Tibial nerve (tissue), 4 donors: ENCODE results near the gene SLC25A21.

Experiments
- EP300 ChIP-seq, 2 donors: sonication (generic); formaldehyde crosslinking; IDR thresholded peaks; one replicate each; pipeline ENCODE4 v1.6.1; 2017; ENCODE audit warnings: antibody characterized with exemption in 2 of 2, mild to moderate bottlenecking in 1 of 2
- TF ChIP-seq, protein P1 (sequence below), 5 experiments: fragments of 200-600 bp in 3 of 5; fragments of 450-650 bp in 2 of 5; sonication (generic) in 3 of 5; IDR thresholded peaks; one replicate each; pipeline ENCODE4 v1.5.1; 2016 to 2019; ENCODE audit warnings: antibody characterized with exemption in 5 of 5, mild to moderate bottlenecking in 3 of 5, moderate library complexity in 2 of 5

DNA sequence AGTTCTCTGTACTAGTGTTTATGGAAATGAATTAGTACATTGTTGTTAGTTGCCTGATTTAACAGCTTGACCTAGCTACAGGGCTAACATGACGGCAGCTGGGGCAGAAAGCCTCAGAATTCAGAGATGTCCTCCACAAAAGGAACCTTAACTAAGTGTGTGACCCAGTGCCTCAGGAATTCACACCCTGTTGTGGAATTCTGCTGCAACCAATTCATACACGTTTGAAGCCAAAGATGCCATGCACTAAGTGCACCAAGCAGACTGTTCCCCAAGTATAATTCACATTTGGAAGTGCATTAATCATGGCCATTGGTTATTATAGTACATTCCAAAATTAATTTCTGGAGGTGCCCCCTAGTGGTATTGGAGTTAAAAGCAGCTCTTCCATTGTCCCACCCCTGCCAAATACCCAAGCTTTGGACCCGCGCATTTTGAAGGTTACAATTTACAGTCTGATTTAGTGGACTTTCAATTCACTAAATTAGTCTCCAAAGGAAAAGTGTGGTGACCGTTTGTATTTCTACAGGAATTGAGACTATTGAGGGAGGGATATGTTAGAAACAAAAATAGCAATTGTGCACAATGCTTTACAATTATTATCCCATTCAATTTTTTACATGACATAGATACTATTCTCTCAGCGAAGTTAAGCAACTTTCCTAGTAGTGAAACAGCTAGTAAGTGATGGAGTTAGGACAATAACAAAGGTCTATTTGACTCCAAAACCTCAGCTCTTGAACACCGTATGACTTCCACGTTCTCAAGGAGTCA is 424.8 kb downstream of the SLC25A21 start:
- TF ChIP-seq, protein P1, sequence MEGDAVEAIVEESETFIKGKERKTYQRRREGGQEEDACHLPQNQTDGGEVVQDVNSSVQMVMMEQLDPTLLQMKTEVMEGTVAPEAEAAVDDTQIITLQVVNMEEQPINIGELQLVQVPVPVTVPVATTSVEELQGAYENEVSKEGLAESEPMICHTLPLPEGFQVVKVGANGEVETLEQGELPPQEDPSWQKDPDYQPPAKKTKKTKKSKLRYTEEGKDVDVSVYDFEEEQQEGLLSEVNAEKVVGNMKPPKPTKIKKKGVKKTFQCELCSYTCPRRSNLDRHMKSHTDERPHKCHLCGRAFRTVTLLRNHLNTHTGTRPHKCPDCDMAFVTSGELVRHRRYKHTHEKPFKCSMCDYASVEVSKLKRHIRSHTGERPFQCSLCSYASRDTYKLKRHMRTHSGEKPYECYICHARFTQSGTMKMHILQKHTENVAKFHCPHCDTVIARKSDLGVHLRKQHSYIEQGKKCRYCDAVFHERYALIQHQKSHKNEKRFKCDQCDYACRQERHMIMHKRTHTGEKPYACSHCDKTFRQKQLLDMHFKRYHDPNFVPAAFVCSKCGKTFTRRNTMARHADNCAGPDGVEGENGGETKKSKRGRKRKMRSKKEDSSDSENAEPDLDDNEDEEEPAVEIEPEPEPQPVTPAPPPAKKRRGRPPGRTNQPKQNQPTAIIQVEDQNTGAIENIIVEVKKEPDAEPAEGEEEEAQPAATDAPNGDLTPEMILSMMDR (IDR thresholded peaks at IDR 0.05), result peak in 2 of 5 experiments; percentile 13 to 32
- no peak for TF ChIP-seq EP300 (IDR thresholded peaks at IDR 0.05)
